ENCODE measurements around the gene KCNQ1OT1.

DNA sequence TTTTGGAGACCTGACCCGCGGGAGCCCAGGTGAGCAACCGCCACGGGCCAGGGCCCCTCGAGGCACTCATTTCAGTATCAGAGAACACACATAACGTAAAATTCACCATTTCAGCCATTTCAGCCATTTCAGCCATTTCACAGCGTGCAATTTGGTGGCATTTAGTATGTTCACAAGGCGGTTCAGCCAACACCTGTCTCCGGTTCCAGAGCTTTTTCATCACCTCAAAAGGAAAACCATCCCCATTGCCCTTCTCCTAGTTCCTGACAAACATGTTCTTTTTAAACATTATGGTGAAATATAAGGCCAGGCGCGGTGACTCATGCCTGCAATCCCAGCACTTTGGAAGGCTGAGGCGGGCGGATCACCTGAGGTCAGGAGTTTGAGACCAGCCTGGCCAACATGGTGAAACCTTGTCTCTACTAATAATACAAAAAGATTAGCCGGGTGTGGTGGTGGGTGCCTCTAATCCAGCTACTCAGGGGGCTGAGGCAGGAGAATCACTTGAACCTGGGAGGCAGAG lies 135.7 kb downstream of the KCNQ1OT1 start:
- TF ChIP-seq, protein P1, sequence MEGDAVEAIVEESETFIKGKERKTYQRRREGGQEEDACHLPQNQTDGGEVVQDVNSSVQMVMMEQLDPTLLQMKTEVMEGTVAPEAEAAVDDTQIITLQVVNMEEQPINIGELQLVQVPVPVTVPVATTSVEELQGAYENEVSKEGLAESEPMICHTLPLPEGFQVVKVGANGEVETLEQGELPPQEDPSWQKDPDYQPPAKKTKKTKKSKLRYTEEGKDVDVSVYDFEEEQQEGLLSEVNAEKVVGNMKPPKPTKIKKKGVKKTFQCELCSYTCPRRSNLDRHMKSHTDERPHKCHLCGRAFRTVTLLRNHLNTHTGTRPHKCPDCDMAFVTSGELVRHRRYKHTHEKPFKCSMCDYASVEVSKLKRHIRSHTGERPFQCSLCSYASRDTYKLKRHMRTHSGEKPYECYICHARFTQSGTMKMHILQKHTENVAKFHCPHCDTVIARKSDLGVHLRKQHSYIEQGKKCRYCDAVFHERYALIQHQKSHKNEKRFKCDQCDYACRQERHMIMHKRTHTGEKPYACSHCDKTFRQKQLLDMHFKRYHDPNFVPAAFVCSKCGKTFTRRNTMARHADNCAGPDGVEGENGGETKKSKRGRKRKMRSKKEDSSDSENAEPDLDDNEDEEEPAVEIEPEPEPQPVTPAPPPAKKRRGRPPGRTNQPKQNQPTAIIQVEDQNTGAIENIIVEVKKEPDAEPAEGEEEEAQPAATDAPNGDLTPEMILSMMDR (IDR thresholded peaks at IDR 0.05): no peak
- no peak for TF ChIP-seq MYBL2 (CRISPR knock-in tag; IDR thresholded peaks at IDR 0.05)
- TF ChIP-seq, protein P2, sequence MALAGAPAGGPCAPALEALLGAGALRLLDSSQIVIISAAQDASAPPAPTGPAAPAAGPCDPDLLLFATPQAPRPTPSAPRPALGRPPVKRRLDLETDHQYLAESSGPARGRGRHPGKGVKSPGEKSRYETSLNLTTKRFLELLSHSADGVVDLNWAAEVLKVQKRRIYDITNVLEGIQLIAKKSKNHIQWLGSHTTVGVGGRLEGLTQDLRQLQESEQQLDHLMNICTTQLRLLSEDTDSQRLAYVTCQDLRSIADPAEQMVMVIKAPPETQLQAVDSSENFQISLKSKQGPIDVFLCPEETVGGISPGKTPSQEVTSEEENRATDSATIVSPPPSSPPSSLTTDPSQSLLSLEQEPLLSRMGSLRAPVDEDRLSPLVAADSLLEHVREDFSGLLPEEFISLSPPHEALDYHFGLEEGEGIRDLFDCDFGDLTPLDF (CRISPR knock-in tag; IDR thresholded peaks at IDR 0.05): no peak
- TF ChIP-seq, protein P3, sequence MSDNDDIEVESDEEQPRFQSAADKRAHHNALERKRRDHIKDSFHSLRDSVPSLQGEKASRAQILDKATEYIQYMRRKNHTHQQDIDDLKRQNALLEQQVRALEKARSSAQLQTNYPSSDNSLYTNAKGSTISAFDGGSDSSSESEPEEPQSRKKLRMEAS (CRISPR knock-in tag; IDR thresholded peaks at IDR 0.05): no peak
- no peak for TF ChIP-seq NFYB (CRISPR knock-in tag; conservative IDR thresholded peaks at IDR 0.05; ENCODE audit: low read depth)
